Activated B cell treated with CpG ODN at 0.5 μM for 24 hours (primary cell): ENCODE data around the gene UACA. TPM values are rescaled to one million over a fixed set of nuclear protein-coding genes. Genes with fewer than 3 reads are reported as not detected.

Experiments used
- ATAC-seq: fragments of 200-7000 bp; cut with Tn5 transposase; one replicate; pipeline ENCODE4 v1.10.0; 2021; ENCODE audit warnings: low read depth, mild to moderate bottlenecking, moderate library complexity
- CTCF ChIA-PET: fragments of 350-600 bp; sonication (Branson Sonifier 250); formaldehyde crosslinking; loops from one replicate; lab custom pipeline; 2021; ENCODE audit warnings: antibody characterized with exemption; lab: Charles Lee
- POLR2A ChIA-PET: fragments of 350-600 bp; sonication (Branson Sonifier 250); formaldehyde crosslinking; loops from one replicate; lab custom pipeline; 2021; ENCODE audit warnings: antibody characterized with exemption; lab: Charles Lee
- DNase-seq: peaks from one replicate; pipeline ENCODE4 v3.0.0; 2022
- H3K27ac Mint-ChIP-seq: one replicate; pipeline ENCODE4 v1.8.0; 2020; ENCODE audit warnings: mixed read lengths
- H3K27me3 Mint-ChIP-seq: one replicate; pipeline ENCODE4 v1.8.0; 2021; ENCODE audit warnings: mixed read lengths
- H3K36me3 Mint-ChIP-seq: one replicate; pipeline ENCODE4 v1.8.0; 2021; ENCODE audit warnings: low read depth, mixed read lengths
- H3K4me1 Mint-ChIP-seq: one replicate; pipeline ENCODE4 v1.8.0; 2021; ENCODE audit warnings: mixed read lengths
- H3K4me3 Mint-ChIP-seq: one replicate; pipeline ENCODE4 v1.8.0; 2020; ENCODE audit warnings: mild to moderate bottlenecking, mixed read lengths
- H3K9me3 Mint-ChIP-seq: one replicate; pipeline ENCODE4 v1.8.0; 2020; ENCODE audit warnings: mixed read lengths
- CTCF ChIP-seq: fragments of 200-600 bp; IDR thresholded peaks from one replicate; pipeline ENCODE4 v1.8.0; 2022; ENCODE audit warnings: antibody characterized with exemption, mild to moderate bottlenecking
- intact Hi-C: fragments of 100-400 bp; cut with micrococcal nuclease; formaldehyde crosslinking; loops from one replicate; pipeline ENCODE4 v1.15.1; 2024
- total RNA-seq: library from RNA; stranded (reverse); gene quantifications from 2 replicates; pipeline ENCODE4 v1.2.3, GENCODE V29; 2022

Gene UACA
- total RNA-seq, 1 donor from 2014 or later = 1.00 TPM

GRCh38 chr15:70802629-70803028 is 39.3 kb upstream of the UACA start:
- Mint-ChIP-seq H3K36me3 (no peaks in the 10 kb centered on the region), H3K27ac (no peak overlapping the region), H3K9me3 (no peaks in the 10 kb centered on the region), H3K4me1 (peaks cover 10% of the 10 kb centered on the region), H3K27me3 (peaks cover 15% of the 10 kb centered on the region), H3K4me3 (no peak overlapping the region)
- ChIA-PET POLR2A (no interaction called here), CTCF (no interaction called here)
- intact Hi-C loops = no loop called here
- no peak for TF ChIP-seq CTCF
- DNase-seq (no peak), ATAC-seq (no peak)

GRCh38 chr15:70801109-70801508 is 37.8 kb upstream of the UACA start:
- TF ChIP-seq CTCF = no peak
- Mint-ChIP-seq H3K9me3 (no peaks in the 10 kb centered on the region), H3K4me1 (no peaks in the 10 kb centered on the region), H3K27ac (no peak overlapping the region), H3K4me3 (no peak overlapping the region), H3K27me3 (peaks cover 17% of the 10 kb centered on the region), H3K36me3 (no peaks in the 10 kb centered on the region)
- ChIA-PET POLR2A (no interaction called here), CTCF (interaction anchor here (1.2 kb wide), 2 partner anchors 10 to 24 kb away, joined by 3 to 4 read pairs; no protein-coding TSS in a partner anchor)
- intact Hi-C loops = no loop called here
- ATAC-seq (no peak), DNase-seq (no peak)

- POLR2A ChIA-PET = no interaction called here
- DNase-seq = no peak
- Mint-ChIP-seq H3K4me1 (no peaks in the 10 kb centered on the region), H3K27ac (no peak overlapping the region), H3K27me3 (peaks cover 19% of the 10 kb centered on the region), H3K36me3 (no peaks in the 10 kb centered on the region), H3K4me3 (no peak overlapping the region), H3K9me3 (no peaks in the 10 kb centered on the region)
- intact Hi-C loops = no loop called here
- no peak for ATAC-seq
- CTCF ChIA-PET = interaction anchor here (1.2 kb wide), 1 partner anchor 12 kb away, joined by 3 read pairs; no protein-coding TSS in a partner anchor
- TF ChIP-seq CTCF = no peak
Observed at GRCh38 chr15:70799667-70800450, 36.5 kb upstream of the UACA start.

- no peaks in the 10 kb centered on the region for H3K36me3 Mint-ChIP-seq
- DNase-seq (no peak), ATAC-seq (no peak)
- no peaks in the 10 kb centered on the region for H3K9me3 Mint-ChIP-seq
- no peak overlapping the region for H3K27ac Mint-ChIP-seq
- H3K4me3 Mint-ChIP-seq = no peak overlapping the region
- TF ChIP-seq CTCF = no peak
- H3K27me3 Mint-ChIP-seq = peaks cover 19% of the 10 kb centered on the region
- no peaks in the 10 kb centered on the region for H3K4me1 Mint-ChIP-seq
- intact Hi-C loops = no loop called here
- ChIA-PET POLR2A (no interaction called here), CTCF (no interaction called here)
Observed at GRCh38 chr15:70797464-70797863, 34.1 kb upstream of the UACA start.

GRCh38 chr15:70796516-70797310 is 33.4 kb upstream of the UACA start:
- Mint-ChIP-seq H3K36me3 (no peaks in the 10 kb centered on the region), H3K27ac (no peak overlapping the region), H3K27me3 (peaks cover 22% of the 10 kb centered on the region), H3K4me3 (no peak overlapping the region), H3K9me3 (no peaks in the 10 kb centered on the region), H3K4me1 (no peaks in the 10 kb centered on the region)
- ChIA-PET POLR2A (no interaction called here), CTCF (no interaction called here)
- ATAC-seq (no peak), DNase-seq (no peak)
- no peak for TF ChIP-seq CTCF
- intact Hi-C loops = no loop called here
